WTC11 (cell line): Measurements from ENCODE around the gene IRS1. TPM values are rescaled to one million over a fixed set of nuclear protein-coding genes. Genes with fewer than 3 reads are reported as not detected.

Experiments used
- ATF1 ChIP-seq: sonication (generic); formaldehyde crosslinking; IDR thresholded peaks from 2 replicates; pipeline ENCODE4 v1.8.1; 2023; ENCODE audit warnings: mild to moderate bottlenecking, moderate library complexity, missing genetic modification reagents
- CBFB ChIP-seq: sonication (generic); formaldehyde crosslinking; IDR thresholded peaks from 2 replicates; pipeline ENCODE4 v1.8.1; 2022; ENCODE audit warnings: mild to moderate bottlenecking, low read depth, missing genetic modification reagents
- E2F5 ChIP-seq: sonication (generic); formaldehyde crosslinking; IDR thresholded peaks from 2 replicates; pipeline ENCODE4 v1.8.1; 2022; ENCODE audit warnings: mild to moderate bottlenecking, moderate library complexity, missing genetic modification reagents
- ELF4 ChIP-seq: sonication (generic); formaldehyde crosslinking; IDR thresholded peaks from 2 replicates; pipeline ENCODE4 v1.8.1; 2022; ENCODE audit warnings: low read depth, mild to moderate bottlenecking, moderate library complexity, missing genetic modification reagents
- EMX1 ChIP-seq: fragments of 250-450 bp; sonication (Bioruptor Pico); IDR thresholded peaks from 2 replicates; pipeline ENCODE4 v1.8.0; 2021; ENCODE audit warnings: mild to moderate bottlenecking
- ERG ChIP-seq: fragments of 250-450 bp; sonication (Bioruptor Pico); IDR thresholded peaks from 2 replicates; pipeline ENCODE4 v1.8.0; 2021; ENCODE audit warnings: mild to moderate bottlenecking
- ESRRA ChIP-seq: sonication (generic); formaldehyde crosslinking; IDR thresholded peaks from 2 replicates; pipeline ENCODE4 v1.8.1; 2022; ENCODE audit warnings: mild to moderate bottlenecking, missing genetic modification reagents, borderline replicate concordance
- ETV6 ChIP-seq: sonication (generic); formaldehyde crosslinking; IDR thresholded peaks from 2 replicates; pipeline ENCODE4 v1.8.1; 2022; ENCODE audit warnings: mild to moderate bottlenecking, missing genetic modification reagents
- MAX ChIP-seq: sonication (generic); formaldehyde crosslinking; IDR thresholded peaks from 2 replicates; pipeline ENCODE4 v1.8.0; 2022; ENCODE audit warnings: mild to moderate bottlenecking, missing genetic modification reagents
- MLX ChIP-seq: sonication (generic); formaldehyde crosslinking; IDR thresholded peaks from 2 replicates; pipeline ENCODE4 v1.8.1; 2023; ENCODE audit warnings: mild to moderate bottlenecking, missing genetic modification reagents, moderate library complexity
- MXD4 ChIP-seq: fragments of 250-450 bp; sonication (Bioruptor Pico); IDR thresholded peaks from 2 replicates; pipeline ENCODE4 v1.8.0; 2021; ENCODE audit warnings: mild to moderate bottlenecking, moderate library complexity, borderline replicate concordance
- NFATC4 ChIP-seq: fragments of 250-450 bp; sonication (Bioruptor Pico); IDR thresholded peaks from 2 replicates; pipeline ENCODE4 v1.9.0; 2021; ENCODE audit warnings: mild to moderate bottlenecking
- NFE2L1 ChIP-seq: sonication (generic); formaldehyde crosslinking; IDR thresholded peaks from 2 replicates; pipeline ENCODE4 v1.8.1; 2023; ENCODE audit warnings: missing genetic modification reagents
- NR3C1 ChIP-seq: sonication (generic); formaldehyde crosslinking; conservative IDR thresholded peaks from 2 replicates; pipeline ENCODE4 v1.8.1; 2023; ENCODE audit warnings: low read depth, mild to moderate bottlenecking, missing genetic modification reagents
- OVOL2 ChIP-seq: fragments of 250-450 bp; sonication (Bioruptor Pico); IDR thresholded peaks from 2 replicates; pipeline ENCODE4 v1.9.0; 2021; ENCODE audit warnings: mild to moderate bottlenecking, borderline replicate concordance
- PRRX2 ChIP-seq: fragments of 250-450 bp; sonication (Bioruptor Pico); IDR thresholded peaks from 2 replicates; pipeline ENCODE4 v1.8.0; 2021; ENCODE audit warnings: mild to moderate bottlenecking
- SP1 ChIP-seq: sonication (generic); formaldehyde crosslinking; conservative IDR thresholded peaks from 2 replicates; pipeline ENCODE4 v1.8.1; 2022; ENCODE audit warnings: missing genetic modification reagents
- TEAD1 ChIP-seq: sonication (generic); formaldehyde crosslinking; IDR thresholded peaks from 2 replicates; pipeline ENCODE4 v1.8.0; 2022; ENCODE audit warnings: mild to moderate bottlenecking, missing genetic modification reagents
- ZBTB21 ChIP-seq: sonication (generic); formaldehyde crosslinking; IDR thresholded peaks from 2 replicates; pipeline ENCODE4 v1.8.1; 2023; ENCODE audit warnings: mild to moderate bottlenecking, missing genetic modification reagents, borderline replicate concordance
- ZNF121 ChIP-seq: sonication (generic); formaldehyde crosslinking; IDR thresholded peaks from 2 replicates; pipeline ENCODE4 v1.8.0; 2023; ENCODE audit warnings: missing genetic modification reagents
- ZNF263 ChIP-seq: sonication (generic); formaldehyde crosslinking; IDR thresholded peaks from 2 replicates; pipeline ENCODE4 v1.8.1; 2022; ENCODE audit warnings: low read depth, mild to moderate bottlenecking, moderate library complexity, missing genetic modification reagents
- ZNF317 ChIP-seq: sonication (generic); formaldehyde crosslinking; IDR thresholded peaks from 2 replicates; pipeline ENCODE4 v1.8.1; 2023; ENCODE audit warnings: low read depth, mild to moderate bottlenecking, moderate library complexity, missing genetic modification reagents, borderline replicate concordance
- total RNA-seq: library from RNA; stranded (reverse); gene quantifications from 3 replicates; pipeline ENCODE4 v1.2.3, GENCODE V29; 2021
- TF ChIP-seq, protein P1 (sequence below): fragments of 250-450 bp; sonication (Bioruptor Pico); conservative IDR thresholded peaks from 2 replicates; pipeline ENCODE4 v1.9.0; 2021; ENCODE audit warnings: mild to moderate bottlenecking
- TF ChIP-seq, protein P2 (sequence below): sonication (generic); formaldehyde crosslinking; IDR thresholded peaks from 2 replicates; pipeline ENCODE4 v1.8.1; 2023; ENCODE audit warnings: mild to moderate bottlenecking, moderate library complexity, missing genetic modification reagents
- TF ChIP-seq, protein P3 (sequence below): sonication (generic); formaldehyde crosslinking; IDR thresholded peaks from 2 replicates; pipeline ENCODE4 v1.8.0; 2023; ENCODE audit warnings: missing genetic modification reagents, mild to moderate bottlenecking, borderline replicate concordance
- TF ChIP-seq, protein P4 (sequence below): fragments of 250-450 bp; sonication (Bioruptor Pico); IDR thresholded peaks from 2 replicates; pipeline ENCODE4 v1.9.0; 2021; ENCODE audit warnings: moderate library complexity, mild to moderate bottlenecking, inconsistent platforms, borderline replicate concordance

The IRS1 gene
- total RNA-seq, 1 experiment from 2014 or later = 22.9 TPM

GRCh38 chr2:226799211-226799975 is at the start of gene IRS1 (continued):
- TF ChIP-seq NFE2L1 (CRISPR knock-in tag) = no peak
- TF ChIP-seq NR3C1 (CRISPR knock-in tag) = no peak
- TF ChIP-seq ATF1 (CRISPR knock-in tag) = no peak
- TF ChIP-seq MLX (CRISPR knock-in tag) = no peak
- 0 out of 2 replicates have a peak, but pooled peaks have one; percentile 38 for TF ChIP-seq SP1 (CRISPR knock-in tag)
- no peak for TF ChIP-seq CBFB (CRISPR knock-in tag)
- TF ChIP-seq ZNF263 (CRISPR knock-in tag) = peak; percentile 74
- TF ChIP-seq ZBTB21 = no peak
- no peak for TF ChIP-seq ZNF121 (CRISPR knock-in tag)
- no peak for TF ChIP-seq ETV6 (CRISPR knock-in tag)
- no peak for TF ChIP-seq NFATC4 (CRISPR knock-in tag)
- TF ChIP-seq ELF4 (CRISPR knock-in tag) = no peak
- TF ChIP-seq, protein P1, sequence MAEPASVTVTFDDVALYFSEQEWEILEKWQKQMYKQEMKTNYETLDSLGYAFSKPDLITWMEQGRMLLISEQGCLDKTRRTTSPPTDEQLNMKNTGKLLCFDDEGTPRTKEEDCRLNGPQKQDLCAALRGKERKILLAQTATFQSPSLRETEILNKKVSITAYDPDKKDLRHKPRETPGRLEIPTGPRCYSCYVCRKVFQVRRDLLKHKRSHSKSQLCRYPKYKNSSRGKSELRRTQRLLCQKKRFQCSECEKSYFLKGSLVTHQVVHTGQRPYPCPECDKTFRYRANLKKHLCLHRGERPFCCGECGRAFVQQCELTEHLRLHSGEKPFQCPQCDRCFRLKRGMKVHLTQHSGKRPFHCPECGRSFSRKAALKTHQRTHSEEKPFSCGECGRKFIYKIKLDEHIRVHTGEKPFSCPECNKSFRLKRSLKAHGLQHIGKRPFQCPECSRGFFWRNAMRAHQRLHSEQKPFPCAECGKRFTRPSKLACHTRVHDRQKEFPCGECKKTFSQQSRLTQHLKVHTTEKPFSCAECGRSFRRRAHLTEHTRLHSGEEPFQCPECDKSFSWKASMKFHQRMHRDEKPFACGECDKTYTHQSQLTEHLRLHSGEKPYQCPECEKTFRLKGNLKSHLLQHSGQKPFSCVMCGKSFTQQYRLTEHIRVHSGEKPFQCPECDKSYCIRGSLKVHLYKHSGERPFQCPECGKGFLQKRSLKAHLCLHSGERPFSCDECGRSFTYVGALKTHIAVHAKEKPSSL (CRISPR knock-in tag) = no peak
- peak; percentile 31; the same call in 1 of the 2 replicates for TF ChIP-seq E2F5 (CRISPR knock-in tag)
- TF ChIP-seq, protein P2, sequence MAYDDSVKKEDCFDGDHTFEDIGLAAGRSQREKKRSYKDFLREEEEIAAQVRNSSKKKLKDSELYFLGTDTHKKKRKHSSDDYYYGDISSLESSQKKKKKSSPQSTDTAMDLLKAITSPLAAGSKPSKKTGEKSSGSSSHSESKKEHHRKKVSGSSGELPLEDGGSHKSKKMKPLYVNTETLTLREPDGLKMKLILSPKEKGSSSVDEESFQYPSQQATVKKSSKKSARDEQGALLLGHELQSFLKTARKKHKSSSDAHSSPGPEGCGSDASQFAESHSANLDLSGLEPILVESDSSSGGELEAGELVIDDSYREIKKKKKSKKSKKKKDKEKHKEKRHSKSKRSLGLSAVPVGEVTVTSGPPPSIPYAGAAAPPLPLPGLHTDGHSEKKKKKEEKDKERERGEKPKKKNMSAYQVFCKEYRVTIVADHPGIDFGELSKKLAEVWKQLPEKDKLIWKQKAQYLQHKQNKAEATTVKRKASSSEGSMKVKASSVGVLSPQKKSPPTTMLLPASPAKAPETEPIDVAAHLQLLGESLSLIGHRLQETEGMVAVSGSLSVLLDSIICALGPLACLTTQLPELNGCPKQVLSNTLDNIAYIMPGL (CRISPR knock-in tag) = 0 out of 2 replicates have a peak, but pooled peaks have one; percentile 15
- TF ChIP-seq MXD4 (CRISPR knock-in tag) = no peak
- no peak for TF ChIP-seq PRRX2
- TF ChIP-seq, protein P3, sequence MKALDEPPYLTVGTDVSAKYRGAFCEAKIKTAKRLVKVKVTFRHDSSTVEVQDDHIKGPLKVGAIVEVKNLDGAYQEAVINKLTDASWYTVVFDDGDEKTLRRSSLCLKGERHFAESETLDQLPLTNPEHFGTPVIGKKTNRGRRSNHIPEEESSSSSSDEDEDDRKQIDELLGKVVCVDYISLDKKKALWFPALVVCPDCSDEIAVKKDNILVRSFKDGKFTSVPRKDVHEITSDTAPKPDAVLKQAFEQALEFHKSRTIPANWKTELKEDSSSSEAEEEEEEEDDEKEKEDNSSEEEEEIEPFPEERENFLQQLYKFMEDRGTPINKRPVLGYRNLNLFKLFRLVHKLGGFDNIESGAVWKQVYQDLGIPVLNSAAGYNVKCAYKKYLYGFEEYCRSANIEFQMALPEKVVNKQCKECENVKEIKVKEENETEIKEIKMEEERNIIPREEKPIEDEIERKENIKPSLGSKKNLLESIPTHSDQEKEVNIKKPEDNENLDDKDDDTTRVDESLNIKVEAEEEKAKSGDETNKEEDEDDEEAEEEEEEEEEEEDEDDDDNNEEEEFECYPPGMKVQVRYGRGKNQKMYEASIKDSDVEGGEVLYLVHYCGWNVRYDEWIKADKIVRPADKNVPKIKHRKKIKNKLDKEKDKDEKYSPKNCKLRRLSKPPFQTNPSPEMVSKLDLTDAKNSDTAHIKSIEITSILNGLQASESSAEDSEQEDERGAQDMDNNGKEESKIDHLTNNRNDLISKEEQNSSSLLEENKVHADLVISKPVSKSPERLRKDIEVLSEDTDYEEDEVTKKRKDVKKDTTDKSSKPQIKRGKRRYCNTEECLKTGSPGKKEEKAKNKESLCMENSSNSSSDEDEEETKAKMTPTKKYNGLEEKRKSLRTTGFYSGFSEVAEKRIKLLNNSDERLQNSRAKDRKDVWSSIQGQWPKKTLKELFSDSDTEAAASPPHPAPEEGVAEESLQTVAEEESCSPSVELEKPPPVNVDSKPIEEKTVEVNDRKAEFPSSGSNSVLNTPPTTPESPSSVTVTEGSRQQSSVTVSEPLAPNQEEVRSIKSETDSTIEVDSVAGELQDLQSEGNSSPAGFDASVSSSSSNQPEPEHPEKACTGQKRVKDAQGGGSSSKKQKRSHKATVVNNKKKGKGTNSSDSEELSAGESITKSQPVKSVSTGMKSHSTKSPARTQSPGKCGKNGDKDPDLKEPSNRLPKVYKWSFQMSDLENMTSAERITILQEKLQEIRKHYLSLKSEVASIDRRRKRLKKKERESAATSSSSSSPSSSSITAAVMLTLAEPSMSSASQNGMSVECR = no peak
- no peak for TF ChIP-seq OVOL2 (CRISPR knock-in tag)
- 0 out of 2 replicates have a peak, but pooled peaks have one; percentile 11 for TF ChIP-seq TEAD1 (CRISPR knock-in tag)
- TF ChIP-seq ESRRA (CRISPR knock-in tag) = no peak
- no peak for TF ChIP-seq MAX (CRISPR knock-in tag)
- TF ChIP-seq, protein P4, sequence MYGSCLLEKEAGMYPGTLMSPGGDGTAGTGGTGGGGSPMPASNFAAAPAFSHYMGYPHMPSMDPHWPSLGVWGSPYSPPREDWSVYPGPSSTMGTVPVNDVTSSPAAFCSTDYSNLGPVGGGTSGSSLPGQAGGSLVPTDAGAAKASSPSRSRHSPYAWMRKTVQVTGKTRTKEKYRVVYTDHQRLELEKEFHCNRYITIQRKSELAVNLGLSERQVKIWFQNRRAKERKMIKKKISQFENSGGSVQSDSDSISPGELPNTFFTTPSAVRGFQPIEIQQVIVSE (CRISPR knock-in tag) = no peak
- TF ChIP-seq ERG = no peak
- TF ChIP-seq EMX1 (CRISPR knock-in tag) = no peak
- no peak for TF ChIP-seq ZNF317 (CRISPR knock-in tag)
